Effector CD4-positive, alpha-beta T cell (primary cell): Measurements from ENCODE around the gene ANKRD27.
A peak's percentile ranks its signal among the peaks of the same experiment; 100 is the strongest.
"Not testable (repeated sequence)": the region's sequence is repeated elsewhere in the genome, so short reads cannot be mapped to it uniquely, and the experiment has no call there.

Experiments used
- DNase-seq: peaks from one replicate; pipeline ENCODE4 v3.0.0-alpha.2; 2020

Gene ANKRD27

DNA sequence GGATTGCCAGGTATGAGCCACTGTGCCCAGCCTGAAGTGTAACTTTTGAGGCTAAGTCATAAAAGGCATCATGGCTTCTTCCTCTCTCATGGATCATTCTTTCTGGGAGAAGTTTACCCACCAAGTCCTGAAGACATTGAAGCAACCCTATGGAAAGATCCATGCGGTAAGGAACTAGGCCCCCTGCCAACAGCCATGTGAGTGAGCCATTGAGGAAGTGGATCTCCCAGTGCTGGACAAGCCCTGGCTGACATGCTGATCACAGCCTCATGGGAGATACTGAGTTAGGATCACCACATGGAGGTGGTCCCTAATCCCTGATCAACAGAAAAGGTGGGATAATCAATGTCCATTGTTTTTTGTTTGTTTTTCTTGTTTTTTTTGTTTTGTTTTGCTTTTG, 13.3 kb upstream of the ANKRD27 start:
- DNase-seq: no peak

DNA sequence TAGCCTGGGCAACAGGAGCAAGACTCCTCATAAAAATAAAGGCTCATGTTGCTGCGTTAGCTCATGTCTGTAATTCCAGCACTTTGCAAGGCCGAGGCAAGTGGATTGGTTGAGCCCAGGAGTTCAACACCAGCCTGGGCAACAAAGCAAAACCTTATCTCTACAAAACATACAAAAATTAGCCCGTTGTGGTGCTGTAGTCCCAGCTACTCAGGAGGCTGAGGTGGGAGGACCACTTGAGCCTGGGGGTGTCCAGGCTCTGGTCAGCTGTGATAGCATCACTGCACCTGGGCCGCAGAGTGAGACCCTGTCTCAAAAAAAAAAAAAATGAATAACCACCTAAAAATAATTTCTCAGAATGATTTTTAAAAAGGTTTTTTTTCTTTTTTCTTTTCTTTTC, 12.7 kb upstream of the ANKRD27 start:
- DNase-seq: no peak

DNA sequence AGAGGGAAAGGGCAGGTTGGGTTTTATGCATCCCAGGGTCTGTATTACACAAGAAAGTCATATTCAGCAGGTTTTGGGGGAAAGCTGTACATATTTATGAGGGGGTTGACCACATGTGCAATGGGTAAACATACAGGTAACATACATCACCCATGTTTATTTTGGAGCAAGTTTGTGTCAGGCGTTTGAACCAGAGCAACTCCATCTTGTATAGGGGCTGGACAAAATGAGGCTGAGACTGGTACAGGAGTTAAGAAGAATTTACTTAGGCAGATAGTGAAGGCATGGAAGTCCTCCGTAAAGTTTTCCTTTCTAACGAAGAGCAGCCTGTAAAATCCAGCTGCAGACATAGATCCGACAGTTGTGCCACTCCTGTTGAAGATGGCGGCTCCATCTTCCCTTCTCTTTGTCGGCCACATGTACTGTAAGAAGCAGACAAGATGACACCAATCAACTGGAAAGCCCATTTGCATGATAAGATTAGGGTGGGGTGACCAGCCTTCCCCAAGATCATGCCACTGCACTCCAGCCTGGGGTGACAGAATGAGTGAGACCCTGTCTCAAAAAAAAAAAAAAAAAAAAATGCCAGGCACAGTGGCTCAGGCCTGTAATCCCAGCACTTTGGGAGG, 12.0 kb upstream of the ANKRD27 start:
- DNase-seq: no peak

DNA sequence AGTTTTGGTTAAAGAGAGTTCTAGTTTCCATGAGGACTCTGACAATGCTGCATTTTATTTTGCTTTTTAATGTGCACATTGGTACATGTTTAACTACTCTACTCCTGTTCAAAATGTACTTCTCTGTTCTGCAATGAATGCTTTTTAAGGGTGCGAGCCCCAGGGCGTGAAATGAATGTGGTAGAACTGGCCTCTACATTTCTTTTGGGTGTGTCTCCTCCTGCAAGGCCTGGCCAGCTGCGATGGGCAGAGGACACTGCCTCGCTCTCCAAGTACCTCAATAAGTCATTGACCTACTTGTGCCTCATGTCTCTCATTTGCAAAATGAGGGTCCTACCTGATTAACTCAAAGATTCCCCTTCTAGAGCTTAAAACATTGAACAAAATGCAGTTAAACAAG, 7.3 kb upstream of the ANKRD27 start:
- DNase-seq: no peak

DNA sequence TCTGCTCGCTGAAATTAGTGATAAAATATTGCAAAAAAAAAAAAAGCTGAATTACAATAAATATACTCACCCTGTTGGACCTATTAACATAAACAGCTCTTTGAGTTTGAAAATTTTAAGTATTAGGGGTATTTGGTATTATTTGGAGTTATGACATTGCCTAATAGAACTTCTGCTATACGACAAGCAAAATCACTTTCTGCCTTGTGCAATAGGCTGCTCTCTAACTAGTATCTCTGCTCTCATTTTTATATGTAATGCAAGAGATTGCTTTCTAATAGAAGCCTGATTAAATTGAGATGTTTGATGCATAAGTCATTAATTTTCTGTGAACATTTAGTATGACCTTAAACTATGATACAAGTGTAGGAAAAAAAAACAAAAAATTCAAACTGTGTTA, 6.0 kb upstream of the ANKRD27 start:
- no peak for DNase-seq

DNA sequence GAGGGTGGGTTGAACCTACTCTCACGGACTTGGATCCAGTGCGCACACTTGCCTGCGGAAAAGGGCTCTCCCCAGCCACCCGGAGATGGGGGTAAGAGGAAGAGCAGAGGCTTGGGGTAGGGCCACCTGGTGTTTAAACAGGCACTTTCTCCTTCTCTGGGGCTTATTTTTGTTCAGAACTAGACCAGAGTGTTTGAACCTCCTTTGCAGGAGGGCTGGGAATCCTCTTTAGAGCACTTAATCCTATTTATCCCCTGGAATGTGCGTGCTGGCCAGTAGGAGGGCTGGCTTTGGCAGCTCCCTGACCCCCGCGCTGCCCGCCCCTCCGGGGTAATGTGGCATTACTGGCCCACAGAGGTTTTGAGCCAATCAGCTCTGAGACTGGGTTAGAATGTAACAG, 2.7 kb upstream of the ANKRD27 start:
- no peak for DNase-seq

DNA sequence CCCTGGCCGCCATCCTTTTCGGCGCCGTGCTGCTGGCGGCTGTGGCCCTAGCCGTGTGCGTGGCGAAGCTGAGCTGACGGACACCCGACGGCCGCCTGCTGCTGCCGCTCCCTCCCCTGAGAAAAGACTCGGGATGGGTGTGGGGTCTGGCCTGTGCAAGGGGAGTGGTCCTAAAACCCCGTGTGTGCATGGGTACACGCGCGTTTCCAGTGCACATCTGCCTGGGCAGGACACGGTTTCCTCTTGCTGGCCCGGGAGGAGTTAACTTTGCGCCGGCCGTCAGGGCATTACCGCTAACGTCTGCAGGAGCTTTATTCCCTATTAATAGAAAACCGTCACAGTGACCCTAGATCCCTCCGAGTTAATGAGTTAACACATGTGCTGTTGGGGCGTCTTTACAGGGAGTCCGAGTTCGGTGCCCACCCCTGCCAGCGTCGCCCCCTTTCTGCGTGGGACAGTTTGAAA, 1.9 kb upstream of the ANKRD27 start:
- DNase-seq: no peak

DNA sequence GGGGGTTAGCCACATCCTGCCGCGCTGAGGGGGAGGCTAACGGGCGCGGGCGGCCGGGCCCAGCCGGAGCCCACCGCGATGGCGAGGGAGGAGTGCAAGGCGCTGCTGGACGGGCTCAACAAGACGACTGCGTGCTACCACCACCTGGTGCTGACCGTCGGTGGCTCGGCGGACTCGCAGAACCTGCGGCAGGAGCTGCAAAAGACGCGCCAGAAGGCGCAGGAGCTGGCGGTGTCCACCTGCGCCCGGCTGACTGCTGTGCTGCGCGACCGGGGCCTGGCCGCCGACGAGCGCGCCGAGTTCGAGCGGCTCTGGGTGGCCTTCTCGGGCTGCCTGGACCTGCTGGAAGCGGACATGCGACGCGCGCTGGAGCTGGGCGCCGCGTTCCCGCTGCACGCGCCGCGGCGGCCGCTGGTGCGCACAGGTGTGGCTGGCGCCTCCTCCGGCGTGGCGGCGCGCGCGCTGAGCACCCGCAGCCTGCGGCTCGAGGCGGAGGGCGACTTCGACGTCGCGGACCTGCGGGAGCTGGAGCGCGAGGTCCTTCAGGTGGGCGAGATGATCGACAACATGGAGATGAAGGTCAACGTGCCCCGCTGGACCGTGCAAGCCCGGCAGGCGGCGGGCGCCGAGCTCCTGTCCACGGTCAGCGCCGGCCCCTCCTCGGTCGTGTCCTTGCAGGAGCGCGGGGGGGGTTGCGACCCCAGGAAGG, 1.4 kb upstream of the ANKRD27 start:
- DNase-seq: no peak

DNA sequence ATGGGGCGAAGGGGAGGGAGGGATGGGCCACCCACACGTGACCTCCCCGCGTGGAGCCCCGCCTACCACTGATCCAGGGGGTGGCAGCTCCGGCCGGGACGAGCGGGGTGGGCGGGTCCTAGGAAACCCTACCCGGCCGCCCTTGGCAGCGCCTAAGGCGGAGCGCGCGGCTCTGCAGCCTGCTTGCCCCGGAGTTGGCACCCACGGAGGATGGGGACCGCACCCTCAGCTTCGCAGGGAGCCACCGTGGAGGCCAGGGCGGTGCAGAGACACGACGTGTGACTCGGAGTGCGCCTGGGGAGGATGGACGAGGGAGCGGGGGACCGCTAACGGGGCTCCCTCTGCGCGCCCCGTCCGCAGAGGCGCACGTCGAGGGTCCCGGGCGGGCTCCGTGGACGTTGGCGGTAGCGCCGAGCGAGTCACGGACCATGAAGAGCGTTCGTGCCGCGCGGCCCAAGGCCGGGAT, 773 bp upstream of the ANKRD27 start, which contains the start of gene RGS9BP:
RGS9BP (plus strand) TSS at position 129 of the 466 bp plus-strand sequence. CDS start 416 bp downstream, outside the sequence.
- peak; percentile 53 for DNase-seq

DNA sequence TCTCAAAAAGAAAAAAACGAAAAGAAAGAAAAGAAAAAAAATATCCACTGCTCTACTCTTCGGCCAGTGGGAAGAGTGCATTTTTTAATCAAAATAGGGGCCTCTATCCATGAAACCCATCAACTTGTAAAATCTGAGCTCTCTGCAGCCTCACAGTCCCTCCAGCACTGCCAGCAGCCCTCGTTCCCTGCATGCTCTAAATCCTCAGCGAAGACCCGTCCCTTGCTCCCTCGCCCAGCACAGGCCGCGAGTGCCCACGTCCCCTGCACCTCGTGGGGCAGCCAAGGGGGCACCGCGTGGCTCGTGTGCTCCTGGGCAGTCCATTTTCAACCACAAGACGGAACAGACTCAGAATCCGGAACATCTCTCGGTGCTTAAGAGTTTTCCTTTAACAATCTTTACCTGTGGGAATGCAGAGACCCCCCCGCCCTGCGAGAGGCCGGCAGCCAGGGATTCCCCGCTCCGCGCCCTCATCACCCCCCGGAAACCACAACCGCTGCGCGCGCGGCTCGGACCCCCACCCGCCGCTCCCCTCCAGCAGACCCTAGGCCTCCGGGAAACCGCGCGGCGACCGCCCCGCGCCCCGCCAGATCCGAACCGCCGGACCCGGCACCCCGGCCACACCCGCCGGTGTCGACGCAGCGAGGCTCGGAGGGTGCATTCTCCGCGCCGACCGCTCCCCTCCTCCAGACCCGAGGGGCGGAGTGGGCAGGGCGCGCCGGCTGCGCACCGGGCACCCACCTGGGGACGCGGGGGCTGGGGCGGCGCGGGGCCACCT, 638 bp downstream of the ANKRD27 start:
- DNase-seq: no peak

DNA sequence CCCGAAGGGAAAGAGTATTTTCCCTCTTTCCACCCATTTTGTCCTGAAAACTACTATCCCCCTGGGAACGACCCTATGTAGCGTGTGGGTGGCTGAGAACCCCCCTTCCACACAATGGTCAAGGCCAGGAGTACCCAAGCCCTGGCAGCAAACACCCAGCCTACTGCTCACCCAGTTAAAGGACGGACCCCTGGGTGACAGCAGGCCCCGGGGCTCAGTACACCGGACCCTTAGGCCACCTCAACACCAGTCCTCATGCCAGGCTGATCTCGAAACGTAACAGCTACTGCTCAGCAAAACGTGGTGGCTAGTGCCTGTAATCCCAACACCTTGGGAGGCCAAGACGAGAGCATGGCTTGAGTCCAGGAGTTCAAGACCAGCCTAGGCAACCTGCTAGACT, 1.4 kb downstream of the ANKRD27 start:
- no peak for DNase-seq

DNA sequence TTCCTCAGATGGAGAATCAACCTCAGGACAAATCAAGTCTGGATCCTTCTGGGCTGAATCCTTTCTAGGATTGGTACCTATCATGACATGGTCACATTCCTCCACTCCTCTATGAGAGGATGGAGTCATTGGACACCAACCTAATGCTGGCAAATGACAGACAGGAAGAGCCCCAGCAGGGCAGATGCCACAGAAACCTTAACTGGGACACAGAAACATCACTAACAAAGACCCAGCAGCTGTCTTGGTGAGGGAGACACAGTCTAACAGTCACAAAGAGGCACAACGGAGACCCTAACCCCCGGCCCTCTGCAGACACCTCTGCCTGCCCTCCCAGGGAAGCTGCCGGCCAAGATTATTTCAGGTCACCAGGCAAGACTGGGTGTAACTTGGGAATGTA, 2.1 kb downstream of the ANKRD27 start:
- no peak for DNase-seq

DNA sequence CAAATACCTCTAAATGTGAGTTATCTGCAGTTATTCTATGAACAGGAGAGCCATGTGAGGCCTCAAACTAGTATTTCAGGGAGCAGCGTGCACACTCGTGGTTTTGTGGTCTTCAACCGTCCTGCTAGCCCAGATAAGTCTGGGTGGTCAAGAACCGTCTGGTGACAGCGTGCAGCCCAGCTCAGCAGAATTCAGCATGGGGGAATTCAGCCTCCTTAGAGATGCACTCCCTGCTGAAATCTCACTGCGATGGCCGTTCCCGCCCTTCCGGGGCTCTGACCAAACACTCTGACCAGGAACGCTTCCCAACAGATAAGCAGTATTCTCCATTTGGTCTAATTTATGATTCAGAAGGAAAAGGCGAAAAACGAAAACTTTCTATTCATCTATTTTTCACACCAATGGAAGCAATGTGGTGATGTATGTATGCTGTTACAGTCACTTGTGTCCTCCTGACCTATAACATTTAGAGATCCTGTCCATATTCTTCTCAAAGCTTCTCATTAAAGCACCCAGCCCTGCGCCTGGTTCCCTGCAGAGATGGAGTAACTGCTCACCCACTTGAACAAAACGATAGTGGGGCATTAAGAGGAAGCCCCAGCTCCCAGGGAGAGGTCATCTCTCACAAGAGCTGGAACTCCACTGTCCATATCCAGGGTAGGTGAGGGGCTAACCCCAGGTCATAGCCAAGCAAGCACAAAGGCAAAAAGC, 2.9 kb downstream of the ANKRD27 start:
- no peak for DNase-seq

DNA sequence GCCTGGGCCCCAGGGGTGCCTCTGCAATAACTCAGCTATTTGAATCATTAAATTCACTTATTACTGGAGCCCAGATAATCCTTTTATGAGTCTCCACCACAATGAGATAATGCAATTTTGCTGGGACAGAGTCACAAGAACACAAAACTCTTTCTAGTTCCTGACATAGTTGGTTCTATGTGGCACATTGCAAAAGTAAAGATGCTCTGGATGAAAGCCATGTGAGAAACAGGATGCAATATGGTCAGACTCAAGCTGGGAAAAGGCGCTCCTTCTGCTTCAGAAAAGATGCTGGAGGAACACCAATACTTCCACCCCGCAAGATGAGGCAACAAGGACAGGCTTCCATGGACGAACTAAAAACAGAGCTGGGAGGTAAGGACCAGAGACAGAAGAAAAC, 5.7 kb downstream of the ANKRD27 start:
- no peak for DNase-seq

DNA sequence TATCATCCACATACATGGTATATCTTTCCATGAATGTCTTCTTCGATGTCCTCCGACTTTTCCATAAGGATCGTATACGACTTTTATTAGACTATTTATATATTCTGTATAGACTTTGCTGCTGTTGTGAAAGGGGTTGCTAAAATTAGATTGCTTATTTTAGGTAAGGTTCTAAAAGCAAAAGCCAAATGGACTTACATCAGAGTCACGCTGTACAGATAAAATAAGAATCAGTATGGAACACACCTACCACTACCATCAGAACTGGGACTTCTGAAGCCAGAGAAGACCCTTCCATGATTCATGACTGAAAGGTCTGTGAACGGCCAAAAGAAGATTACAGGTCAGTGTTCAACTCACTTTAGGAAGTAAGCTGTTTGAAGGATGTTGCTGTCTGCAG, 8.9 kb downstream of the ANKRD27 start:
- DNase-seq: no peak

DNA sequence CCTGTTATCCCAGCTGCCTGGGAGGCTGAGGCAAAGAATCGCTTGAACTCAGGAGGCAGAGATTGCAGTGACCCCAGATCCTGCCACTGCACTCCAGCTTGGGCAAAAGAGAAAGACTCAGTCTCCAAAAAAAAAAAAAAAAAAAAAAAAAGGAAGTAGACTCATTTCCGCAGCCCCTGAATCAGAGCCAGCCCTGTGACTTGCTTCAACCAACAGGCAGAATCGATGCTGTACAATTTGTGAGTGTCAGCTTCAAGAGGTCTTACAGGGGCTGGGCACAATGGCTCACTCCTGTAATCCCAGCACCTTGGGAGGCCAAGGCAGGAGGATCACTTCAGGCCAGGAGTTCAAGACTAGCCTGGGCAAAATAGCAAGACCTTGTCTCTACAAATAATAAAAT, 12.8 kb downstream of the ANKRD27 start:
- DNase-seq: no peak

DNA sequence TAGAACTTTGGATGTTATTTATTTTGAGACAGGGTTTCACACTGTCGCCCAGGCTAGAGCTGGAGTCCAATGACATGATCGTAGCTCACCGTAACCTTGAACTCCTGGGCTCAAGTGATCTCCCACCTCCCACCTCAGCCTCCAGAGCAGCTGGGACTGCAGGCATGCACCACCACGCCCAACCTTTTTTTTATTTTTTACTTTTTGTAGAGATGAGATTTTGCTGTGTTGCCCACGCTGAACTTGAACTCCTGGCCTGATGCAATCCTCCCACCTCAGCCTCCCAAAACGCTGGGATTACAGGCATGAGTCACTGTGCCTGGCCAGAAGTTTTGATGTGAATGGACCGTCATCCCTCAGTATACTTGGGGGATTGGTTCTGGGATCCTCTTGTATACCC, 13.7 kb downstream of the ANKRD27 start:
- DNase-seq: no peak

DNA sequence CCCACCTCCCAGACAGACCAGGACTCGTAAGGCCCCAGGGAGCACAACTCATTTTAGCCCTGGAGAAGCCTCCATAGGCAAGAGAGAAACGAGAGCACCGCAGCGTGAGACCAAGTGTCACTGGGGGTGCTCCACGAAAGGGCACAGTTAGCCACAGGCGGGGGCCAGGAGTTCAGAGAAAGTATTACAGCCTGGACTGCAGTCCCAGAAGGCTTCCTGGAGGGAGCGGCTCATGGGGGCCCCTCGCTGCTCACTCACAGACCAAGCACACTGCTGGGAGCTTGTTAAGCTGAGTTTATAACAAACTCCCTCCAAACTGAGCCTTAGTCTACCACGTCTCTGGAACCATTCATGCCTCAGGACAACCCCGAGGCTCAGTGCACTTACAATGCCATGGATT, 16.5 kb downstream of the ANKRD27 start:
- DNase-seq: no peak

DNA sequence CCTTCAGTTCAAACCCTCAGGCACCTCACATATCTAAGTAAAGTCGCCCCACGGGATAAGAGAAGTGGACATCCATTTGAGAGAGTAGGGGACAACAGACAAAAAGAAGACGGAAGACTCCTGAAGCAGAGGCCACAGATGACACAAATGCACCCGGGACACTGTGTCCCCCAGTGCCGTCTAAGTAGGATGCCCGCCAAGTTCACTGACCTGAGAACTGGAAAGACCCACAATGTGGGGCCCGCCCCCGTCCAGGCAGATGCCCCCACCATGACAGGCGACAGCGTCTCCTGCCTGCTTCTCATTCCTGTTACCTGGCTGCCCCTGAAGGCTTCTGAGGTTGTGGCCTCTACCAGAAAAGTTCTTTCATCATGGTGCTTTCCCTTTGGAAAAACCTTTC, 16.9 kb downstream of the ANKRD27 start:
- no peak for DNase-seq

DNA sequence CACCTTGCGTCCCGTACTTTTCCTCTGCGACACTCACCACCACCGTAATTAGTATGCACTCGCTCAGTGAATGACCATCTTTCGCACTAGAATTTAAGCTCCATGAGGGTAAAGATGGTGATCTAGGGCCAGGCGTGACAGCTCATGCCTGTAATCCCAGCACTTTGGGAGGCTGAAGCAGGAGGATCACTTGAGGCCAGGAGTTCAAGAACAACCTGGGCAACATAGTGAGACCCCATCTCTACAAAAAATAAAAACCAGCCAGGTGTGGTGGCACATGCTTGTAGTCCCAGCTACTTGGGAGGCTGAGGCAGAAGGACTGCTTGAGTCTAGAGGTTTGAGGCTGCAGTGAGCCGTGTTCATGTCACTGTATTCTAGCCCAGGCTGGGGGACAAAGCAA, 18.6 kb downstream of the ANKRD27 start:
- not testable (repeated sequence) for DNase-seq

DNA sequence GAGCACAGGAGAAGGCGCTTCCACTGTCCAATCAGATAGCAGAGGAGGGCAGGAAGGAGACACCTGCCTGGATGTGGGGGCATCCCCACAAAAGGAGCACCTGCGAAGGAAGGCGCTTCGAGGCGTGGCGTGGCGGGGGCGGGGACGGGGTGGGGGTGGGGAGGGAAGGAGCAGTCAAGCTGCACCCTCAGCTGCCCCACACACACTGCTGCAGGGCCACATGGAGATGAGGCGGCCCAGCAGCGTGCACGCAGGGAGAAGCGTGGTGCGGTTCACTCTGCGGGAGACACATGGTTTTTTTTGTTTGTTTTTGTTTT, 21.4 kb downstream of the ANKRD27 start:
- no peak for DNase-seq

DNA sequence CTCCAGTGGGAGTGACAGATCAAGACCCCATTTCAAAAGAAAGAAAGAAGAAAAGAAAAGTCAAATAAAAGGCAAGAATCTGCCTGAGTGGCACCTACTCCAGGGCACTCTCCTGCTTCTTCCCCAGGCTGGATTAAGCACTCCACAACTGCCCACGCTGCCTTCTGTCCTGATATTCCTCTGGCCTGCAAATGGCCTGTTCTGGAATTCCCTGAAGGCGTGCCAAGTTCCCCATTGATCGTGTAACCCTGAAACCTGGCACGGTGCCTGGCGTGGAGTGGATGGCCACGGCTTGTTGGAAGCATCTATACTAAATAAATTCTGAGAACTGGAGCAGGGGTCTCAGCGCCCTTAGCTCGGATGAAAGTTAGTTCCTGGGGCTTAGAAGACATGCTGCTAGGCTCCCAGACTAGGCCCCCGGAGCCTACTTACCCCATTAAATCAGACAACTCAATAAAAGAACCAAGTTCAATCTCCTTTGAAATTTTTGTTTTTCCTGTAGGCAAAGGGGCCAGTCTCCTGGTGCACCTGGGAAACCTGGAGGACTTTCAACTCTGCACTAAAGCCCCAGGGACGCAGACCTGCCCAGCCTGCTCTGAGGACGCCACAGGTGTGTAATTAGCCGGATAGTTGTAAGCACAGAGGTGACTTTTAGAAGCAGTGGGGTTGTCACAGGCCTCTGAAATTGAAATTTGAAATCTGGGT, 21.9 kb downstream of the ANKRD27 start:
- no peak for DNase-seq

DNA sequence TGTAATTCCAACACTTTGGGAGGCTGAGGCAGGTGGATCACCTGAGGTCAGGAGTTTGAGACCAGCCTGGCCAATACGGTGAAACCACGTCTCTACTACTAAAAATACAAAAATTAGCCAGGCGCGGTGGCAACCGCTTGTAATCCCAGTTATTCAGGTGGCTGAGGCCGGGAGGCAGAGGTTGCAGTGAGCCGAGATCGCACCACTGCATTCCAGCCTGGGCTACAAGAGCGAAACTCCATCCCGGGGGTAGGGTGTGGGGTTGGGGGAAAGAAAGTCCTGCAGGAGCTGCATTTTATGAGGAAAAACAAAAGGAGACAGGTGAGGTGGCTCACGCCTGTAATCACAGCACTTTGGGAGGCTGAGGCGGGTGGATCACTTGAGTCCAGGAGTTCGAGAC, 22.6 kb downstream of the ANKRD27 start:
- DNase-seq: not testable (repeated sequence)
